HG03342 (cell line): ENCODE measurements around the gene TMEM89.

Experiments
- ATAC-seq: cut with Tn5 transposase; IDR thresholded peaks from one replicate; pipeline ENCODE4 v1.9.1; 2021; ENCODE audit warnings: mild to moderate bottlenecking, moderate library complexity; ENCODE audit not compliant: unreplicated experiment

Gene TMEM89

GRCh38 chr3:48644898-48645760 is 23.6 kb upstream of the TMEM89 start:
- ATAC-seq = no peak

- ATAC-seq = no peak
Measured at GRCh38 chr3:48642605-48643004, 21.0 kb upstream of the TMEM89 start.

GRCh38 chr3:48641396-48641795 is 19.8 kb upstream of the TMEM89 start:
- no peak for ATAC-seq

- ATAC-seq = no peak
Measured at GRCh38 chr3:48639944-48640606, 18.5 kb upstream of the TMEM89 start.

GRCh38 chr3:48637305-48637704 is 15.7 kb upstream of the TMEM89 start:
- no peak for ATAC-seq

GRCh38 chr3:48636149-48636655 is 14.6 kb upstream of the TMEM89 start:
- no peak for ATAC-seq

GRCh38 chr3:48635222-48636021 is 13.9 kb upstream of the TMEM89 start, which contains the start of gene SLC26A6:
Gene SLC26A6 (minus strand): TSS chr3:48635461. CDS start chr3:48635393, 68 bp downstream.
- peak; percentile 87 for ATAC-seq

GRCh38 chr3:48634661-48635221 is 13.2 kb upstream of the TMEM89 start:
- peak; percentile 32 for ATAC-seq

- no peak for ATAC-seq
Measured at GRCh38 chr3:48633743-48634142, 12.2 kb upstream of the TMEM89 start.

- no peak for ATAC-seq
Measured at GRCh38 chr3:48633256-48633655, 11.7 kb upstream of the TMEM89 start.

- ATAC-seq = no peak
Measured at GRCh38 chr3:48631516-48632448, 10.2 kb upstream of the TMEM89 start.

- ATAC-seq = no peak
Measured at GRCh38 chr3:48630833-48631232, 9.3 kb upstream of the TMEM89 start.

GRCh38 chr3:48630407-48630806 is 8.8 kb upstream of the TMEM89 start:
- no peak for ATAC-seq

- ATAC-seq = no peak
Measured at GRCh38 chr3:48629894-48630293, 8.3 kb upstream of the TMEM89 start.

GRCh38 chr3:48628277-48629017 is 6.9 kb upstream of the TMEM89 start:
- no peak for ATAC-seq

GRCh38 chr3:48625600-48625999 is 4.0 kb upstream of the TMEM89 start:
- ATAC-seq = no peak

GRCh38 chr3:48624767-48625166 is 3.2 kb upstream of the TMEM89 start:
- no peak for ATAC-seq

GRCh38 chr3:48623851-48624547 is 2.4 kb upstream of the TMEM89 start:
- no peak for ATAC-seq
